ENCODE results near the gene KCP. TPM values are rescaled to one million over a fixed set of nuclear protein-coding genes. Genes with fewer than 3 reads are reported as not detected.

The KCP gene
- total and polyA plus RNA-seq, 4 donors = 0.15 to 6.1 (median 2.1) TPM; not detected in 1

GRCh38 chr7:128886391-128887168 is 23.9 kb downstream of the KCP start:
- H3K27ac ChIP-seq (ENCODE audit: low read depth in 1 of 2, low read length in 2 of 2) = no peak overlapping the region
- no peaks in the 10 kb centered on the region for H3K36me3 ChIP-seq (ENCODE audit: control insufficient read depth in 1 of 2, insufficient read depth in 2 of 2, low read length in 1 of 2)
- DNase-seq = peak in 1 of 2 donors; percentile 51
- no peaks in the 10 kb centered on the region for H3K4me1 ChIP-seq (ENCODE audit: control insufficient read depth in 1 of 2, insufficient read depth in 2 of 2, low read length in 2 of 2)
- no peak for ATAC-seq (ENCODE audit: low FRiP score)
- H3K9me3 ChIP-seq (ENCODE audit: control insufficient read depth, low read length) = no peaks in the 10 kb centered on the region
- no peak overlapping the region for H3K4me3 ChIP-seq (ENCODE audit: low read length in 2 of 2)
- intact Hi-C loops (cut with DNase I) = loop anchor here in 1 of 2 donors (10.0 kb wide), 1 partner anchor 412 kb away; the partner anchor contains the start of gene METTL2B
- WGBS, 2 donors = 72 to 73% methylated on average over 14 of the region's 14 CpGs
- H3K27me3 ChIP-seq (ENCODE audit: control insufficient read depth in 1 of 2, insufficient read depth in 2 of 2, low read length in 1 of 2) = no peaks in the 10 kb centered on the region

GRCh38 chr7:128885370-128886187 is 24.9 kb downstream of the KCP start:
- Histone ChIP-seq H3K4me3 (ENCODE audit: low read length in 2 of 2) (no peak overlapping the region), H3K9me3 (ENCODE audit: control insufficient read depth, low read length) (no peaks in the 10 kb centered on the region), H3K27me3 (ENCODE audit: control insufficient read depth in 1 of 2, insufficient read depth in 2 of 2, low read length in 1 of 2) (no peaks in the 10 kb centered on the region), H3K36me3 (ENCODE audit: control insufficient read depth in 1 of 2, insufficient read depth in 2 of 2, low read length in 1 of 2) (no peaks in the 10 kb centered on the region), H3K27ac (ENCODE audit: low read depth in 1 of 2, low read length in 2 of 2) (no peak overlapping the region), H3K4me1 (ENCODE audit: control insufficient read depth in 1 of 2, insufficient read depth in 2 of 2, low read length in 2 of 2) (no peaks in the 10 kb centered on the region)
- intact Hi-C loops (cut with DNase I) = loop anchor here in 1 of 2 donors (10.0 kb wide), 1 partner anchor 411 kb away; the partner anchor contains the start of gene METTL2B
- peak in 1 of 2 donors; percentile 61 for DNase-seq
- ATAC-seq (ENCODE audit: low FRiP score) = no peak
- 88 to 91% methylated on average over 9 to 10 of the region's 10 CpGs for WGBS, 2 donors

- Histone ChIP-seq H3K4me1 (ENCODE audit: control insufficient read depth in 1 of 2, insufficient read depth in 2 of 2, low read length in 2 of 2) (no peaks in the 10 kb centered on the region), H3K4me3 (ENCODE audit: low read length in 2 of 2) (no peak overlapping the region), H3K9me3 (ENCODE audit: control insufficient read depth, low read length) (no peaks in the 10 kb centered on the region), H3K36me3 (ENCODE audit: control insufficient read depth in 1 of 2, insufficient read depth in 2 of 2, low read length in 1 of 2) (no peaks in the 10 kb centered on the region), H3K27me3 (ENCODE audit: control insufficient read depth in 1 of 2, insufficient read depth in 2 of 2, low read length in 1 of 2) (no peaks in the 10 kb centered on the region), H3K27ac (ENCODE audit: low read depth in 1 of 2, low read length in 2 of 2) (no peak overlapping the region)
- DNase-seq (peak in 1 of 2 donors; percentile 68), ATAC-seq (ENCODE audit: low FRiP score) (no peak)
- intact Hi-C loops (cut with DNase I) = loop anchor here (5.0 to 10.0 kb wide), 3 partner anchors 212 to 412 kb away; partner anchors contain the start of genes GARIN1A (in 1 of the 2) and METTL2B (in 1 of the 2)
- 86% methylated on average over 26 of the region's 26 CpGs for WGBS, 2 donors
These were observed 25.7 kb downstream of the KCP start for GRCh38 chr7:128884561-128885369.

GRCh38 chr7:128883622-128884448 is 26.7 kb downstream of the KCP start:
- 38 to 47% methylated on average over 14 to 19 of the region's 19 CpGs for WGBS, 2 donors
- ATAC-seq (ENCODE audit: low FRiP score) (peak; percentile 71), DNase-seq (peak; percentile 87 to 96)
- no peaks in the 10 kb centered on the region for H3K36me3 ChIP-seq (ENCODE audit: control insufficient read depth in 1 of 2, insufficient read depth in 2 of 2, low read length in 1 of 2)
- H3K27me3 ChIP-seq (ENCODE audit: control insufficient read depth in 1 of 2, insufficient read depth in 2 of 2, low read length in 1 of 2) = no peaks in the 10 kb centered on the region
- no peak overlapping the region for H3K27ac ChIP-seq (ENCODE audit: low read depth in 1 of 2, low read length in 2 of 2)
- intact Hi-C loops (cut with DNase I) = loop anchor here (5.0 to 10.0 kb wide), 3 partner anchors 212 to 412 kb away; partner anchors contain the start of genes GARIN1A (in 1 of the 2) and METTL2B (in 1 of the 2)
- H3K4me1 ChIP-seq (ENCODE audit: control insufficient read depth in 1 of 2, insufficient read depth in 2 of 2, low read length in 2 of 2) = no peaks in the 10 kb centered on the region
- no peaks in the 10 kb centered on the region for H3K9me3 ChIP-seq (ENCODE audit: control insufficient read depth, low read length)
- H3K4me3 ChIP-seq (ENCODE audit: low read length in 2 of 2) = no peak overlapping the region

- Histone ChIP-seq H3K36me3 (ENCODE audit: control insufficient read depth in 1 of 2, insufficient read depth in 2 of 2, low read length in 1 of 2) (no peaks in the 10 kb centered on the region), H3K4me3 (ENCODE audit: low read length in 2 of 2) (no peak overlapping the region), H3K27ac (ENCODE audit: low read depth in 1 of 2, low read length in 2 of 2) (no peak overlapping the region), H3K4me1 (ENCODE audit: control insufficient read depth in 1 of 2, insufficient read depth in 2 of 2, low read length in 2 of 2) (no peaks in the 10 kb centered on the region), H3K9me3 (ENCODE audit: control insufficient read depth, low read length) (no peaks in the 10 kb centered on the region), H3K27me3 (ENCODE audit: control insufficient read depth in 1 of 2, insufficient read depth in 2 of 2, low read length in 1 of 2) (no peaks in the 10 kb centered on the region)
- ATAC-seq (ENCODE audit: low FRiP score) = no peak
- WGBS, 2 donors = 88 to 90% methylated on average over 8 of the region's 8 CpGs
- intact Hi-C loops (cut with DNase I) = loop anchor here (5.0 to 10.0 kb wide), 3 partner anchors 210 to 410 kb away; partner anchors contain the start of genes GARIN1A (in 1 of the 2) and METTL2B (in 1 of the 2)
- peak in 1 of 2 donors; percentile 54 for DNase-seq
These were observed 28.4 kb downstream of the KCP start for GRCh38 chr7:128882134-128882533.

- no peak overlapping the region for H3K4me3 ChIP-seq (ENCODE audit: low read length in 2 of 2)
- DNase-seq (peak in 1 of 2 donors; percentile 60), ATAC-seq (ENCODE audit: low FRiP score) (no peak)
- H3K27ac ChIP-seq (ENCODE audit: low read depth in 1 of 2, low read length in 2 of 2) = no peak overlapping the region
- no peaks in the 10 kb centered on the region for H3K27me3 ChIP-seq (ENCODE audit: control insufficient read depth in 1 of 2, insufficient read depth in 2 of 2, low read length in 1 of 2)
- no peaks in the 10 kb centered on the region for H3K4me1 ChIP-seq (ENCODE audit: control insufficient read depth in 1 of 2, insufficient read depth in 2 of 2, low read length in 2 of 2)
- H3K9me3 ChIP-seq (ENCODE audit: control insufficient read depth, low read length) = no peaks in the 10 kb centered on the region
- H3K36me3 ChIP-seq (ENCODE audit: control insufficient read depth in 1 of 2, insufficient read depth in 2 of 2, low read length in 1 of 2) = no peaks in the 10 kb centered on the region
- intact Hi-C loops (cut with DNase I) = loop anchor here (2.0 to 10.0 kb wide), 4 partner anchors 209 to 409 kb away; partner anchors contain the start of genes GARIN1A (in 1 of the 2) and METTL2B (in 1 of the 2)
- 85 to 88% methylated on average over 10 of the region's 10 CpGs for WGBS, 2 donors
These were observed 28.9 kb downstream of the KCP start for GRCh38 chr7:128881458-128882125.

- intact Hi-C loops (cut with DNase I) = loop anchor here (2.0 to 10.0 kb wide), 4 partner anchors 209 to 409 kb away; partner anchors contain the start of genes GARIN1A (in 1 of the 2) and METTL2B (in 1 of the 2)
These were observed 29.6 kb downstream of the KCP start for GRCh38 chr7:128880791-128881457.

More at GRCh38 chr7:128880791-128881457, 29.6 kb downstream of the KCP start:
- H3K4me1 ChIP-seq (ENCODE audit: control insufficient read depth in 1 of 2, insufficient read depth in 2 of 2, low read length in 2 of 2) = no peaks in the 10 kb centered on the region
- H3K36me3 ChIP-seq (ENCODE audit: control insufficient read depth in 1 of 2, insufficient read depth in 2 of 2, low read length in 1 of 2) = no peaks in the 10 kb centered on the region
- 71 to 72% methylated on average over 11 of the region's 11 CpGs for whole genome bisulfite sequencing, 2 donors
- no peak overlapping the region for H3K27ac ChIP-seq (ENCODE audit: low read depth in 1 of 2, low read length in 2 of 2)
- no peak overlapping the region for H3K4me3 ChIP-seq (ENCODE audit: low read length in 2 of 2)
- H3K9me3 ChIP-seq (ENCODE audit: control insufficient read depth, low read length) = no peaks in the 10 kb centered on the region
- no peak for ATAC-seq (ENCODE audit: low FRiP score)
- DNase-seq = peak in 1 of 2 donors; percentile 71
- H3K27me3 ChIP-seq (ENCODE audit: control insufficient read depth in 1 of 2, insufficient read depth in 2 of 2, low read length in 1 of 2) = no peaks in the 10 kb centered on the region

Data from aorta (tissue), 5 donors.